ENCODE data around the gene GATB.

The GATB gene

DNA sequence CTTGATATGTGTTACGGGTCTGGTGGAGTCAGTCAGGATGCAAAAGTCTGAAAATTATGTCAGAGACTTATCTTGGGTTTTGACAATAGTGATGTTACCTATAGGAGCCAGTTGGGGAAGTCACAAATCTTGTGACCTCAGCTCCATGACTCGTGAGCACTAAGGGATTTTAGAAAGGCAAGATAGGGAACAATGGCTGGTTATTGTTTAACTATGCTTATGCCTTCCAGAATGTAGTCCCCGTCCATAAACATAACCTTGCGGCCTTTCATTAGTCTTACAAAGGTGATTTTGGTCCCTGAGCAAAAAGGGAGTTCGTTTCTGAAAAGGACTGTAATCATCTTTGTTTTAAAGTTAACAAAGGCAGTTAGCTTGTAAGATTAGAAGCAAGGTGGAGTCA, 23.9 kb upstream of the GATB start:
- Mint-ChIP-seq H3K9me3 (no peaks in the 10 kb centered on the region), H3K4me1 (peaks cover 36% of the 10 kb centered on the region), H3K36me3 (ENCODE audit: low read depth) (no peaks in the 10 kb centered on the region), H3K27ac (no peak overlapping the region), H3K4me3 (no peak overlapping the region), H3K27me3 (ENCODE audit: low read depth, poor library complexity) (peaks cover 3% of the 10 kb centered on the region)
- no peak for TF ChIP-seq CTCF (IDR thresholded peaks at IDR 0.05)
- no peak for DNase-seq

DNA sequence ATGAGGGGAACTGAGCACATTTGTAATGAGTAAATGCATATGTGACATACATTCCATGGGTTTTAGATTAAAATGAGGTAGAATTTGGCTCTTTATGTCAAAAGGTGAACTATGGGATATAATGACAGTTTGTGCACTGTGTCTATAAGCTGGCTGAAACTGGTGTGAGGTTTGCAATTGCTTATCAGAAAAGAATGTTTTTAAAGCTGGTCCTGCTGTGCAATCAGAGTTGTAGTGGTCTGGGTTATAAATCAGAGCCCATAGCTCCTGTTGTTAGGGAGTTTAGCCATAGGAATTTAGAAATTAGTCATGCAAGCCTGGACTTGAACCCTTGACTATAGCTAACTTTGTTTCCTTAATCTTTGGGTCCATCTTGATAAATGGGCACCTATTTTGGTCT, 23.1 kb upstream of the GATB start:
- Mint-ChIP-seq H3K27ac (no peak overlapping the region), H3K36me3 (ENCODE audit: low read depth) (no peaks in the 10 kb centered on the region), H3K27me3 (ENCODE audit: low read depth, poor library complexity) (peaks cover 3% of the 10 kb centered on the region), H3K4me3 (no peak overlapping the region), H3K9me3 (no peaks in the 10 kb centered on the region), H3K4me1 (peaks cover 43% of the 10 kb centered on the region)
- DNase-seq = no peak
- no peak for TF ChIP-seq CTCF (IDR thresholded peaks at IDR 0.05)

DNA sequence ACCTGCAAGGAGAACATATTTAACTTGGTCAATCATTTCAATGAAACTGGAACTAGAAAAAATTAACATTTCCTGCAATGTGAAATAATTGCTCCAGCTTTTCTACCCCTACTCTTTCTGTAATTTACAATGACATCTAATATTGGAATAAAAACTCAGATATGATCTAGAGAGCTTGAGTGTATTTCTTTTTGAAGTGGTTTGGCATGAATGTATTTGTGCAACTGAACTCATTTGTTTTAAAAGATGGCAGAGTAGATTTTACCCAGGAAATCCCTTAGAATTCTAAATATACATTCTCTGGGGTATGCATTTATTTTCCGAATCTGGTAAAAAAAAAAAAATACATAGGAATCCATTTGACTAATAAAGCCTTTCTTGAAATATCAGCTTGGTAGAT, 21.5 kb upstream of the GATB start:
- no peak overlapping the region for H3K4me3 Mint-ChIP-seq
- TF ChIP-seq CTCF (IDR thresholded peaks at IDR 0.05) = no peak
- H3K36me3 Mint-ChIP-seq (ENCODE audit: low read depth) = no peaks in the 10 kb centered on the region

DNA sequence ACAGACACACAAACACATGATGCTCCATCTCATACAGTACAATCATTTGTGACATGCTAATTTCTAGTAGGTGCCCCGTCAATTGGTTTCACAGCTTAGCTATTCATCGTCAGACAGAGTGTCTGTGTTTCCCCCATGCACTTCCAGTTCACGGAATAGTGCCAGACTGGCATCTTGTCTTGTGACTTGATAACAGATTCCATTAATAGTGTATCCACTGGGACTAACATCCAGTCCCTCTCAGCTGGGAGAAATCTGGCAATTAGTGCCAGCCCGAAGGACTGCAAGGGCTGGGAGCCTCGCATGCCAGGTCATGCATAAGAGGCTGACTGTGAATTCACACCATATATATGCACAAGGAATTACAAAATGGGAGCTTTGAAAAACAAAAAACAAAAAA, 20.2 kb upstream of the GATB start:
- Mint-ChIP-seq H3K4me1 (peaks cover 36% of the 10 kb centered on the region), H3K9me3 (peaks cover 9% of the 10 kb centered on the region), H3K27me3 (ENCODE audit: low read depth, poor library complexity) (peaks cover 3% of the 10 kb centered on the region), H3K4me3 (no peak overlapping the region), H3K36me3 (ENCODE audit: low read depth) (no peaks in the 10 kb centered on the region), H3K27ac (no peak overlapping the region)
- DNase-seq = no peak
- TF ChIP-seq CTCF (IDR thresholded peaks at IDR 0.05) = no peak

More for the DNA sequence above, 21.5 kb upstream of the GATB start:
- Mint-ChIP-seq H3K27me3 (ENCODE audit: low read depth, poor library complexity) (peaks cover 3% of the 10 kb centered on the region), H3K4me1 (peaks cover 43% of the 10 kb centered on the region), H3K27ac (no peak overlapping the region), H3K9me3 (no peaks in the 10 kb centered on the region)
- no peak for DNase-seq

DNA sequence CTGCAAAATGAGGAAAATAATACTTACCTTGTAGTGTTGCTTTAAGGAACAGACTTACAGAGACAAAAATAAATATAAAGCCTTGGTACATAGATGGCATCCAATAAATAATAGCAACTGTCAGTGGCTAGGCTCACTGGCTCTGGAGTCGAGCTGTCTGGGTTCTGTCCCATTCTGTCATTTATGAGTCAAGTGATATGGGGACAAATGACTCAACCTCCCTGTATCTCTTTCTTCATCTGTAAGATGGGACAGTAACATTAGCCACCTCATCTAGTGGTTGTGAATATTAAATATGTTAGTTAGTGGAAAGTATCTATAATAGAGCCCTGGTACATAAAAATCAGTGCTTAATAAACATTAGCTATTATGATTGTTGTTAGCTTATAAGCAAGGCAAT, 16.7 kb upstream of the GATB start:
- DNase-seq = no peak
- peaks cover 4% of the 10 kb centered on the region for H3K27me3 Mint-ChIP-seq (ENCODE audit: low read depth, poor library complexity)
- H3K27ac Mint-ChIP-seq = no peak overlapping the region
- H3K9me3 Mint-ChIP-seq = peaks cover 44% of the 10 kb centered on the region
- no peak for TF ChIP-seq CTCF (IDR thresholded peaks at IDR 0.05)
- no peak overlapping the region for H3K4me3 Mint-ChIP-seq
- H3K4me1 Mint-ChIP-seq = peaks cover 12% of the 10 kb centered on the region
- H3K36me3 Mint-ChIP-seq (ENCODE audit: low read depth) = peaks cover 4% of the 10 kb centered on the region

GRCh38 chr4:151774324-151774723, 13.5 kb upstream of the GATB start:
- no peak for DNase-seq
- Mint-ChIP-seq H3K27ac (no peak overlapping the region), H3K27me3 (ENCODE audit: low read depth, poor library complexity) (peaks cover 8% of the 10 kb centered on the region), H3K4me3 (no peak overlapping the region), H3K36me3 (ENCODE audit: low read depth) (peaks cover 4% of the 10 kb centered on the region), H3K9me3 (peaks cover 46% of the 10 kb centered on the region), H3K4me1 (peaks cover 3% of the 10 kb centered on the region)
- TF ChIP-seq CTCF (IDR thresholded peaks at IDR 0.05) = no peak
